Measurements from ENCODE around the gene PDE11A. TPM values are rescaled to one million over a fixed set of nuclear protein-coding genes. Genes with fewer than 3 reads are reported as not detected.

The PDE11A gene
- total RNA-seq, 1 donor from 2014 or later = not detected

- DNase-seq (no peak), ATAC-seq (ENCODE audit: low read depth) (no peak)
- Mint-ChIP-seq H3K4me3 (no peak overlapping the region), H3K27ac (no peak overlapping the region), H3K4me1 (peaks cover 16% of the 10 kb centered on the region), H3K36me3 (ENCODE audit: low read depth) (peaks cover 6% of the 10 kb centered on the region), H3K27me3 (no peaks in the 10 kb centered on the region), H3K9me3 (no peaks in the 10 kb centered on the region)
- intact Hi-C loops (cut with micrococcal nuclease) = no loop called here
- ChIA-PET POLR2A (interaction anchor here (0.7 kb wide), 1 partner anchor 111 kb away, joined by 3 read pairs; no protein-coding TSS in a partner anchor), CTCF (no interaction called here)
- TF ChIP-seq CTCF (IDR thresholded peaks at IDR 0.05) = no peak
These were observed 450.1 kb downstream of the PDE11A start for GRCh38 chr2:177622521-177622920.

GRCh38 chr2:177619986-177620385 is 452.6 kb downstream of the PDE11A start:
- DNase-seq (no peak), ATAC-seq (ENCODE audit: low read depth) (no peak)
- no peak overlapping the region for H3K4me3 Mint-ChIP-seq
- no peak for TF ChIP-seq CTCF (IDR thresholded peaks at IDR 0.05)
- peaks cover 7% of the 10 kb centered on the region for H3K4me1 Mint-ChIP-seq
- no peak overlapping the region for H3K27ac Mint-ChIP-seq
- H3K27me3 Mint-ChIP-seq = peaks cover 3% of the 10 kb centered on the region
- H3K36me3 Mint-ChIP-seq (ENCODE audit: low read depth) = peaks cover 6% of the 10 kb centered on the region
- peaks cover 2% of the 10 kb centered on the region for H3K9me3 Mint-ChIP-seq
- intact Hi-C loops (cut with micrococcal nuclease) = loop anchor here (1.0 to 5.0 kb wide), 3 partner anchors 67 to 455 kb away; partner anchors contain the start of gene AGPS
- ChIA-PET POLR2A (no interaction called here), CTCF (no interaction called here)

GRCh38 chr2:177619461-177619860 is 453.1 kb downstream of the PDE11A start:
- POLR2A ChIA-PET = no interaction called here
- Mint-ChIP-seq H3K4me3 (peak overlapping the region; percentile 97), H3K36me3 (ENCODE audit: low read depth) (peaks cover 6% of the 10 kb centered on the region), H3K27ac (peak overlapping the region; percentile 100), H3K4me1 (peaks cover 7% of the 10 kb centered on the region), H3K27me3 (peaks cover 3% of the 10 kb centered on the region), H3K9me3 (peaks cover 2% of the 10 kb centered on the region)
- TF ChIP-seq CTCF (IDR thresholded peaks at IDR 0.05) = no peak
- no peak for DNase-seq
- intact Hi-C loops (cut with micrococcal nuclease) = loop anchor here (1.0 to 5.0 kb wide), 3 partner anchors 66 to 455 kb away; partner anchors contain the start of gene AGPS
- CTCF ChIA-PET = no interaction called here
- no peak for ATAC-seq (ENCODE audit: low read depth)

GRCh38 chr2:177618255-177619253 is 454.0 kb downstream of the PDE11A start:
- intact Hi-C loops (cut with micrococcal nuclease) = loop anchor here (1.0 to 5.0 kb wide), 6 partner anchors 16 to 454 kb away; partner anchors contain the start of genes AGPS, HNRNPA3 and NFE2L2
- Mint-ChIP-seq H3K4me3 (peak overlapping the region; percentile 97), H3K9me3 (peaks cover 2% of the 10 kb centered on the region), H3K27ac (peak overlapping the region; percentile 100), H3K36me3 (ENCODE audit: low read depth) (peaks cover 6% of the 10 kb centered on the region), H3K27me3 (peaks cover 3% of the 10 kb centered on the region), H3K4me1 (peaks cover 7% of the 10 kb centered on the region)
- ChIA-PET POLR2A (interaction anchor here (1.0 kb wide), 1 partner anchor 355 kb away, joined by 4 read pairs; the partner anchor contains the start of gene NFE2L2), CTCF (interaction anchor here (1.2 to 1.6 kb wide), 2 partner anchors 14 to 16 kb away, joined by 3 to 5 read pairs; no protein-coding TSS in a partner anchor)
- DNase-seq (peak; percentile 87), ATAC-seq (ENCODE audit: low read depth) (peak; percentile 89)
- TF ChIP-seq CTCF (IDR thresholded peaks at IDR 0.05) = no peak

- Mint-ChIP-seq H3K4me3 (peak overlapping the region; percentile 97), H3K9me3 (peaks cover 2% of the 10 kb centered on the region), H3K36me3 (ENCODE audit: low read depth) (peaks cover 6% of the 10 kb centered on the region), H3K4me1 (peaks cover 7% of the 10 kb centered on the region), H3K27ac (peak overlapping the region; percentile 100), H3K27me3 (peaks cover 3% of the 10 kb centered on the region)
- DNase-seq = no peak
- POLR2A ChIA-PET = interaction anchor here (1.0 kb wide), 1 partner anchor 354 kb away, joined by 4 read pairs; the partner anchor contains the start of gene NFE2L2
- intact Hi-C loops (cut with micrococcal nuclease) = loop anchor here (1.0 to 5.0 kb wide), 5 partner anchors 16 to 453 kb away; partner anchors contain the start of genes AGPS, HNRNPA3 and NFE2L2
- no peak for ATAC-seq (ENCODE audit: low read depth)
- CTCF ChIA-PET = interaction anchor here (1.2 to 1.6 kb wide), 2 partner anchors 13 to 17 kb away, joined by 3 to 5 read pairs; no protein-coding TSS in a partner anchor
- TF ChIP-seq CTCF (IDR thresholded peaks at IDR 0.05) = no peak
These were observed 454.7 kb downstream of the PDE11A start for GRCh38 chr2:177617849-177618248.
